Measurements from ENCODE around the gene HHAT.
A peak's percentile ranks its signal among the peaks of the same experiment; 100 is the strongest.

The HHAT gene

GRCh38 chr1:210551899-210552298, 223.2 kb downstream of the HHAT start:
- DNase-seq (ENCODE audit: low spot score): no peak

- DNase-seq (ENCODE audit: low spot score): no peak
These were observed 225.0 kb downstream of the HHAT start for GRCh38 chr1:210553711-210554110.

GRCh38 chr1:210554382-210554781, 225.7 kb downstream of the HHAT start:
- no peak for DNase-seq (ENCODE audit: low spot score)

GRCh38 chr1:210556475-210556874, 227.8 kb downstream of the HHAT start:
- no peak for DNase-seq (ENCODE audit: low spot score)

- no peak for DNase-seq (ENCODE audit: low spot score)
These were observed 228.8 kb downstream of the HHAT start for GRCh38 chr1:210557426-210558077.

- DNase-seq (ENCODE audit: low spot score): no peak
These were observed 229.6 kb downstream of the HHAT start for GRCh38 chr1:210558302-210558701.

- DNase-seq (ENCODE audit: low spot score): no peak
These were observed 236.6 kb downstream of the HHAT start for GRCh38 chr1:210565306-210565705.

GRCh38 chr1:210568631-210569030, 239.9 kb downstream of the HHAT start:
- no peak for DNase-seq (ENCODE audit: low spot score)

GRCh38 chr1:210570116-210570515, 241.4 kb downstream of the HHAT start:
- DNase-seq (ENCODE audit: low spot score): no peak

- no peak for DNase-seq (ENCODE audit: low spot score)
These were observed 242.9 kb downstream of the HHAT start for GRCh38 chr1:210571356-210572284.

- no peak for DNase-seq (ENCODE audit: low spot score)
These were observed 244.4 kb downstream of the HHAT start for GRCh38 chr1:210573141-210573540.

GRCh38 chr1:210582205-210582970, 253.7 kb downstream of the HHAT start:
- DNase-seq (ENCODE audit: low spot score): no peak

GRCh38 chr1:210584439-210585113, 255.9 kb downstream of the HHAT start:
- peak; percentile 41 for DNase-seq (ENCODE audit: low spot score)

GRCh38 chr1:210586771-210587170, 258.1 kb downstream of the HHAT start:
- no peak for DNase-seq (ENCODE audit: low spot score)

- no peak for DNase-seq (ENCODE audit: low spot score)
These were observed 258.9 kb downstream of the HHAT start for GRCh38 chr1:210587566-210587965.

GRCh38 chr1:210588357-210588756, 259.7 kb downstream of the HHAT start:
- DNase-seq (ENCODE audit: low spot score): no peak

- no peak for DNase-seq (ENCODE audit: low spot score)
These were observed 260.2 kb downstream of the HHAT start for GRCh38 chr1:210588946-210589345.

- no peak for DNase-seq (ENCODE audit: low spot score)
These were observed 262.5 kb downstream of the HHAT start for GRCh38 chr1:210591214-210591613.

- DNase-seq (ENCODE audit: low spot score): no peak
These were observed 265.9 kb downstream of the HHAT start for GRCh38 chr1:210594605-210595004.

- DNase-seq (ENCODE audit: low spot score): no peak
These were observed 267.9 kb downstream of the HHAT start for GRCh38 chr1:210596641-210597040.

GRCh38 chr1:210597555-210598134, 268.9 kb downstream of the HHAT start:
- DNase-seq (ENCODE audit: low spot score): no peak

All from CD4-positive, alpha-beta T cell treated with Interleukin-2 at 100 ng/mL for 4 hours (primary cell).